GM12891 (cell line): ENCODE data around the gene ITGA8.

ENCODE experiments used
- DNase-seq: peaks from one replicate; pipeline ENCODE4 v3.0.0; 2011; ENCODE audit warnings: low spot score; ENCODE audit not compliant: insufficient read length
- FAIRE-seq: peaks from 2 replicates; lab custom pipeline; 2011; peaks lifted over from hg19 to GRCh38; lab: Jason Lieb, UNC
- PAX5 ChIP-seq: IDR thresholded peaks from 2 replicates; pipeline ENCODE4 v1.6.1; 2011; ENCODE audit warnings: low read length, moderate library complexity, mild to moderate bottlenecking; ENCODE audit not compliant: insufficient read depth, severe bottlenecking
- POLR2A ChIP-seq: IDR thresholded peaks from 2 replicates; pipeline ENCODE4 v1.6.1; 2011; ENCODE audit warnings: low read depth, low read length, control low read depth
- POLR2AphosphoS5 ChIP-seq: IDR thresholded peaks from 2 replicates; pipeline ENCODE4 v1.6.1; 2011; ENCODE audit warnings: low read depth, low read length, control low read depth
- POU2F2 ChIP-seq: IDR thresholded peaks from 2 replicates; pipeline ENCODE4 v1.6.1; 2011; ENCODE audit warnings: low read depth, mild to moderate bottlenecking, control low read depth, low read length, moderate library complexity
- SPI1 ChIP-seq: IDR thresholded peaks from 2 replicates; pipeline ENCODE4 v1.6.1; 2011; ENCODE audit warnings: low read depth, low read length, control low read depth
- TAF1 ChIP-seq: IDR thresholded peaks from 2 replicates; pipeline ENCODE4 v1.6.1; 2011; ENCODE audit warnings: low read depth, low read length, control low read depth

Gene ITGA8

DNA sequence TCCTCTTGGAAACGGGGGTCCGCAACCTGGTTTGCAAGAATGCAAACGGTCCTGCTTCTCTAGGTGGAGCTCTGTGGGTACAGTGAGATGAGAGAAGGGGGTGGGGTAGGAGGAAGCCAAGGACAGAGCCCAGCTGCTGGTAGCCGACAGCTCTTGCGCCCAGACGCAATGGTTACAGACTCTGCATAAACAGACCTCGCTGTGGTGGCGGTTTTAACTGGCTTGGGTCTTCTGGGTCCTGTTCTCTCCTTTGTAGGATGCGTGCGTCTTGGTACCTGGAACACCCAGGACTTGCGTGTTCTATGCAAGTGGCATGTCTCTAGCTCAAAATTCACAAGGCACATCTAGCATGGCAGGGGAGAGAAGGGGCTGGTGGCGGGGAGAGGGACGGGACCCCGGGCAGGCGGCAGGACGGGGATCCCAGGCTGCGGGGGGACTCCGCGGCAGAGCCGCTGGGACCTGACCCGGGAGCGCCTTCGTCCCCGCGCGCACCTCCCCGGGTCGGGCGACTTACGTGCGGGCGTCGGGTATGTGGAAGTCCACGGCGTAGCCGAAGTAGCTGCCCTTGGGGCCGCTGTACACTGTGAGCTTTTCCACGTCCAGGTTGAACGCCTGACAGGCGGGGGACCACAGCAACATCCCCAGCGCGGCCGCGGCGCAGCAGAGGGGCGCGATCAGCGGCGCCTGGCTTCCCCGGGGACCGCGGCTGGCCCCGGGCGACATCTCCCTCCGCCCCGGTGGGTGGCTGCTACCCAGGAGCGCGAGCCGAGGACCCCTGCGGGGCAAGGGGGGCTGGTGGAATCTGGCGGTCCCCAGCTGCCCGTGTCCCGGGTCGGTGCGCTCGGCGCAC is 448 bp downstream of the ITGA8 start:
- DNase-seq (peak; percentile 10), FAIRE-seq (no peak)
- TF ChIP-seq POU2F2 (no peak), POLR2A (no peak), PAX5 (no peak), TAF1 (no peak), POLR2AphosphoS5 (no peak), SPI1 (no peak)

DNA sequence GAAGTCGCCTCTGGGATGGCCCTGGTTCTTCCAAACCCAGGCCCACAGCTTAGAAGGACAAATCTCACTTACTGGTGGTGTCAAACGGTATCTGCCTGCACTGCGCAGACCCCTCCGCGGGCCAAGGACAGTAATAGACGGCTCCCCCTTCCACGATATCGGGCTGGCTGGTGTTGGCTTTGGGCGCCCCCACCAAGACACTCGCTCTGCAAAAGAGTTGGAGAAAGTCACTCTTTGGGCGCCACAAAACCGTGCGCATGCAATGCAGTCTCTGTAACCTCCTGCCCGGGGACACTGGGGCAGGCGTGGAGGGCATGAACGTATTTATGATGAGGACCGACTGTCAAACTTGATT is 1.1 kb downstream of the ITGA8 start:
- TF ChIP-seq SPI1 (no peak), POLR2A (no peak), PAX5 (no peak), POLR2AphosphoS5 (no peak), TAF1 (no peak), POU2F2 (no peak)
- no peak for FAIRE-seq
- DNase-seq = no peak

DNA sequence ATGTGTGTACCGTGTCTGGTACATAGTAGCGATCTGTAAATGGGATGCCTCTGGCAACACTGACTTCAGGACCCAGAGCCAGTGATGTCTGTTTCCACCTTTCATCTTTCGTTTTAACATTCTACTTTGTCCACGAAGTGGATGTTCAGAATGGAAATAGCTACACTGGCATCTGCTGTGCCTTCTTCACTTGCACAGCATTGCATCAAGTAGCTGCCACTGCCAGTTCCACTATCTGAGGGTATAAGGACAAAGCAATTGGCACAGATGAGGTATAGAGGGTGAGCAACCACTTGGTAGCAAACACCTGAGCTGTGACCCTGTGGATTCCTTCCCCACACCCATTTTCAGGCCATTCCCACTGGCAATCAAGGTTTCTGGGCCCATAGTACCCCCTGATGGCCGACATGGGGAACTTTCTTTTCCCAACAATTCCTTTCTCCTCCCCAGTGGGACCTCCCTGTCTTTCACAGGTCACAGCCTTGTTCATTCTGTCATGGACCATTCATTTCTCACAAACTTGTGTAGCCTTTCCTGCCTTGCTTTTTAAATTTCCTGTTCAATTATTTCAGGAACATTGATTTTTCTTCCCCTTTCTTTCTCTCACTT is 4.0 kb downstream of the ITGA8 start:
- no peak for FAIRE-seq
- DNase-seq = no peak
- TF ChIP-seq SPI1 (no peak), POU2F2 (no peak), POLR2AphosphoS5 (no peak), PAX5 (no peak), TAF1 (no peak), POLR2A (no peak)

DNA sequence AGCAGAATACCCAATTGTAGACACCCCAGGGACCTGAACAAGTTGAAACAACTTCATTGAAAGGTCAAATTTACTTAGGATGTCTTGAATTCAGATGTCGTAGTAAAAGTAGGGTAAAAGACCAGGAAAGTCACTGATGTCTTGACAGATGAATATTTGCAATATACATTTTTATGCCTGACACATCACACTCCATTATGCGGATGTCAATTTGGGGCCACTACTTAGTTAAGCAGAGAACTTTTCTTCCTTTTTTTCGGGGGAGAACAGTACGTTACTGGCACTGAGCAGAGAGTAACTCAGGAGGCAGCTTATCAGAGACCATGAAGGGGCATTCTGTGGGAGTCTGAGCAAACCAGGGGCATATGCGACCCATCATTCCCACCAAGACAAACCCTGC is 4.9 kb downstream of the ITGA8 start:
- DNase-seq (no peak), FAIRE-seq (no peak)
- TF ChIP-seq TAF1 (no peak), SPI1 (no peak), PAX5 (no peak), POLR2A (no peak), POU2F2 (no peak), POLR2AphosphoS5 (no peak)

DNA sequence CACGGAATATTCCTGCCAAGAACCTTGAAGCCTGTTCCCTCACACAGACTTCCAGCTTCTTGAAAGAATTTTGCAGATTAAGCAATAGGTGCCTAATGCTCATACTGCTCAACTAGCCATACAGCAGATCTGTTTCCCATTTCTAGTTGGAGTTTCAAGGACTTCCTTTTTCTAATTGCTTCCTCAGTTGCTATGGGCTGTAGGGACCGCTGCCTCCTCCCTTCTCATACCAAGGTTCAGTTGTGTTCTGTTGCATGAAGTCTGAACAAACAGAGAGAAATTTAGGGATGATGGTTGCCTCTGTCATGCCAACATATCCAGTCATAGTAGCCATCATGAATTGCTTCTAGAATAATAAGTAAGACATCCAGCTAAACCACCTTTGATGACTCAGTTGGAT is 6.8 kb downstream of the ITGA8 start:
- no peak for DNase-seq
- no peak for FAIRE-seq
- no peak for TF ChIP-seq PAX5
- TF ChIP-seq POLR2A = no peak
- TF ChIP-seq TAF1 = no peak
- TF ChIP-seq POLR2AphosphoS5 = no peak

DNA sequence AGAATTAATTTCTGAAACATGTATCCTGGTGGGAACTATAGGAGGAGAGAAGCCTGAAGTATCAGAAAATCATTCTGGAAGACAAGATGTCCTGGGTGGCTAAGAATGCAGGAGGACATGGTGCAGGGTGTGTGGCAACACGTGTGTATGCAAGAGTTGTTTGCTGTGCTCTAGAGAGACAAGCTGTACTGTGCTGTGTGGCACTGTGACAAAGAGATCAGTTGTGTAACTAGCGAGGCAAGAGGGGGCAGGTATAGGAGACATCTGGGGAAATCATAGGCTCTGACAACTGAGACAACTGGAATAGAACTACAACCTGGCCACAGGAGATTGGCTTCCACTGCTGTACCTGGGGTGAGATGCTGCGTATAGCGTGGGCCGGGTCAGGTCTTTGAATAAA is 9.3 kb downstream of the ITGA8 start:
- no peak for FAIRE-seq
- no peak for DNase-seq
- TF ChIP-seq TAF1 (no peak), PAX5 (no peak), POLR2A (no peak), POU2F2 (no peak), SPI1 (no peak), POLR2AphosphoS5 (no peak)

DNA sequence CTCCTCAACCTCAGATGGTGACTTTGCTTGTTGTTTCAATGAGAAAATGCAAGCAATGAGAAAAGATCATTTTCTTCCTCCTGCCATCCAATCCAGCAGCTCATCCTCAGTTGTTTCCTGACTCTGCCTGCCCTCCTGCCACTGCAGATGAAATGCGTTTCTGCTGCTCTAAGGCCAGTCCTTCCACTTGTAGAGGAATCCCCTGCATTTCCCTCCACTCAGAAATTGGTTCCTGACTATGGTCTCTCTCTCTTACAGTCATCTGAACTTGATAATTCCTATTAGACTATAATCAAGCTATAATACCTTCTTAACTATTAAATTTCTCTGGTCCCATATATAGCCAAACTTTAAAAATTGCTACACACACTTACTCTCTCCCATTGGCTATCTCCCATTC is 14.4 kb downstream of the ITGA8 start:
- no peak for FAIRE-seq
- no peak for DNase-seq
- TF ChIP-seq SPI1 = no peak
- TF ChIP-seq POU2F2 = no peak
- TF ChIP-seq POLR2AphosphoS5 = no peak
- TF ChIP-seq POLR2A = no peak
- TF ChIP-seq PAX5 = no peak
- no peak for TF ChIP-seq TAF1

DNA sequence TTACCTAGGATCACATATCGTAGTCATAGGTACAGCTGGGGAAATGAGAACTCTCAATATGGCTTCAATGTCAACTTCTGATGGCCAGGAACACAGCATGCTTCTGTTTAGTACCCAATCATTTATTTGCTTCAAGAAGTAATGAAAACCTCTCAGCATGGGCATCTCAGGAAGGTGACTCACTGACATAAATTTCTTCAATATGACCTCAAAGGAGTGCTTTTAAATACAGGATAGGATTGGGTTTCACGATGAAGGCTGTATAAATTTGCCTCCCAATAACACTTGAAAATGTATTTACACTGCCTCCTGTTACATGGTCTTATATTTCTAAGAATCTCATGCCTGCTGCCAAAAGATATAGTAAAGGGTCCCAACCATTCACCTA is 15.1 kb downstream of the ITGA8 start:
- TF ChIP-seq TAF1 = no peak
- TF ChIP-seq POLR2AphosphoS5 = no peak
- no peak for TF ChIP-seq PAX5
- TF ChIP-seq POU2F2 = no peak
- TF ChIP-seq POLR2A = no peak
- no peak for TF ChIP-seq SPI1
- FAIRE-seq = no peak
- DNase-seq = no peak

DNA sequence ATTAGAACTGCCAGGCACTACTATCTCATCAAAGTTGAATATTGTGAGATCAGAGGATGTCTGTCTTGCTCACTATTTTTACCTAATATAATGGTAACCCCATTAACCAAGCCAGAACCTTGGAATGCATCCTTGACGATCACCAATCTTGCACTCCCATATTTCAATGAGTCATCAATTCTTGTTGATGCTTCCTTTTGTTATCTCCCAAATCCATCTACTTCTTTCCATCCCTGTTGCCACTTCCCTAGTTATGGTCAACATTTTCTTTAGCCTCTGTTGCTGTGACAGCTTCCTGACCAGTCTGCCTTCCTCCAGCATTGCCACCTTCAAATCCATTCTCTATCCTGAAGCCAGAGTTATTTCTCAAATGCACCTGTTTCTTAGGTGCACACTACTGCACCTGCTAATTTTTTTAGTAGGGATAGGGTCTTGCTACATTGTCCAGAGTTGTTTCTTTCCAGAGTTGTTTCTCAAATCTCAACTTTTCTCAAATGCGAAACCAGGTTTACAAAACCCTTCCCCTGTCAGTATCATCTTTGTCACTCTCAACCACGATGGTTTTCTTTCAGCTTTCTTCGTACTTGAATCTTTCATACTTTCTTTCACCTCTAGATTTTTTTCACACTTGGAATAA is 15.7 kb downstream of the ITGA8 start:
- FAIRE-seq (no peak), DNase-seq (no peak)
- no peak for TF ChIP-seq TAF1
- no peak for TF ChIP-seq PAX5
- no peak for TF ChIP-seq SPI1
- TF ChIP-seq POLR2AphosphoS5 = no peak
- no peak for TF ChIP-seq POU2F2
- TF ChIP-seq POLR2A = no peak
